Mesenchymal stem cell (in vitro differentiated cells and primary cell): ENCODE data around the gene CHIT1.

Source experiments
- DNase-seq: peaks from one replicate; pipeline ENCODE4 v3.0.0-alpha.2; 2013
- H2AFZ ChIP-seq: one replicate; pipeline ENCODE4 v1.6.1; 2013; ENCODE audit warnings: low read depth, mild to moderate bottlenecking, control low read depth, inconsistent platforms, low read length, moderate library complexity
- H2AK5ac ChIP-seq: 2 replicates; pipeline ENCODE4 v1.6.1; 2013; ENCODE audit warnings: low read length, moderate library complexity, mild to moderate bottlenecking, inconsistent platforms; ENCODE audit not compliant: severe bottlenecking
- H2BK120ac ChIP-seq: one replicate; pipeline ENCODE4 v1.6.1; 2013; ENCODE audit warnings: low read depth, mild to moderate bottlenecking, inconsistent platforms, low read length, moderate library complexity
- H2BK12ac ChIP-seq, 2 experiments: one replicate each; pipeline ENCODE4 v1.6.1; 2013; ENCODE audit warnings: inconsistent platforms in 2 of 2, low read length in 2 of 2, mild to moderate bottlenecking in 2 of 2, moderate library complexity in 2 of 2, control low read depth in 1 of 2
- H2BK15ac ChIP-seq: one replicate; pipeline ENCODE4 v1.6.1; 2013; ENCODE audit warnings: mild to moderate bottlenecking, low read depth, inconsistent platforms; ENCODE audit not compliant: poor library complexity, severe bottlenecking
- H2BK5ac ChIP-seq: 2 replicates; pipeline ENCODE4 v1.6.1; 2013; ENCODE audit warnings: low read depth, mild to moderate bottlenecking, low read length, control low read depth, inconsistent platforms; ENCODE audit not compliant: poor library complexity, severe bottlenecking
- H3K14ac ChIP-seq, 2 experiments: one replicate each; pipeline ENCODE4 v1.6.1; 2013; ENCODE audit warnings: inconsistent platforms in 2 of 2, low read length in 2 of 2, control low read depth in 1 of 2, mild to moderate bottlenecking in 1 of 2, moderate library complexity in 1 of 2
- H3K18ac ChIP-seq, 2 experiments: one replicate each; pipeline ENCODE4 v1.6.1; 2013; ENCODE audit warnings: inconsistent platforms in 2 of 2, low read length in 2 of 2, control low read depth in 1 of 2, low read depth in 1 of 2, mild to moderate bottlenecking in 1 of 2
- H3K23ac ChIP-seq, 2 experiments: one replicate each; pipeline ENCODE4 v1.6.1; 2013; ENCODE audit warnings: inconsistent platforms in 2 of 2, low read length in 2 of 2, mild to moderate bottlenecking in 2 of 2, moderate library complexity in 2 of 2, control low read depth in 1 of 2
- H3K27ac ChIP-seq: 2 replicates; pipeline ENCODE4 v1.5.1; 2013; ENCODE audit warnings: mild to moderate bottlenecking, moderate library complexity, low read length, control low read depth, inconsistent platforms; ENCODE audit not compliant: poor library complexity, severe bottlenecking
- H3K27me3 ChIP-seq, 2 experiments: 2 replicates each; pipeline versions ENCODE4 v1.6.1 to v1.7.0; 2013; ENCODE audit warnings: low read length in 2 of 2, mild to moderate bottlenecking in 2 of 2, moderate library complexity in 2 of 2, control low read depth in 1 of 2, inconsistent platforms in 1 of 2; ENCODE audit not compliant: control insufficient read depth in 1 of 2, insufficient read depth in 1 of 2
- H3K36me3 ChIP-seq, 2 experiments: 2 replicates each; pipeline versions ENCODE4 v1.6.1 to v1.7.0; 2013; ENCODE audit warnings: low read length in 2 of 2, control low read depth in 1 of 2, inconsistent platforms in 1 of 2, low read depth in 1 of 2, mild to moderate bottlenecking in 1 of 2; ENCODE audit not compliant: insufficient read depth in 2 of 2, control insufficient read depth in 1 of 2
- H3K4ac ChIP-seq, 2 experiments: one replicate each; pipeline ENCODE4 v1.6.1; 2013; ENCODE audit warnings: inconsistent platforms in 2 of 2, low read length in 2 of 2, mild to moderate bottlenecking in 2 of 2, moderate library complexity in 2 of 2, control low read depth in 1 of 2, low read depth in 1 of 2
- H3K4me1 ChIP-seq: 2 replicates; pipeline ENCODE4 v1.6.1; 2013; ENCODE audit warnings: low read depth, low read length, control low read depth; ENCODE audit not compliant: control insufficient read depth, insufficient read depth
- H3K4me2 ChIP-seq: 2 replicates; pipeline ENCODE4 v1.6.1; 2013; ENCODE audit warnings: low read length, mild to moderate bottlenecking, inconsistent platforms; ENCODE audit not compliant: poor library complexity, severe bottlenecking
- H3K4me3 ChIP-seq, 2 experiments: 2 replicates each; pipeline versions ENCODE4 v1.5.1 to v1.7.0; 2013; ENCODE audit warnings: low read length in 2 of 2, mild to moderate bottlenecking in 2 of 2, control low read depth in 1 of 2, low read depth in 1 of 2; ENCODE audit not compliant: insufficient read depth in 1 of 2
- H3K79me1 ChIP-seq: replicated peaks from 2 replicates; pipeline ENCODE4 v1.6.1; 2013; ENCODE audit warnings: mild to moderate bottlenecking, control low read depth, low read length, inconsistent platforms; ENCODE audit not compliant: poor library complexity, severe bottlenecking
- H3K9ac ChIP-seq: 2 replicates; pipeline ENCODE4 v1.7.0; 2013; ENCODE audit warnings: mild to moderate bottlenecking, low read length, moderate library complexity
- H3K9me3 ChIP-seq: 2 replicates; pipeline ENCODE4 v1.7.0; 2013; ENCODE audit warnings: mild to moderate bottlenecking, low read length; ENCODE audit not compliant: control insufficient read depth
- H4K8ac ChIP-seq: one replicate; pipeline ENCODE4 v1.6.1; 2013; ENCODE audit warnings: inconsistent platforms, mild to moderate bottlenecking, low read length, moderate library complexity
- H4K91ac ChIP-seq: one replicate; pipeline ENCODE4 v1.6.1; 2013; ENCODE audit warnings: mild to moderate bottlenecking, low read length, inconsistent platforms
- WGBS: methylation state at CpG from one replicate; pipeline ENCODE4 v1.1.7; 2013; ENCODE audit warnings: mixed read lengths; 5-methylcytosine and 5-hydroxymethylcytosine counted together

The CHIT1 gene

GRCh38 chr1:203225071-203225470 is 4.4 kb downstream of the CHIT1 start:
- peaks cover 75 to 92% of the 10 kb centered on the region in 2 experiments for H3K27me3 ChIP-seq
- H3K4ac ChIP-seq, result no peak overlapping the region
- WGBS, result 64% methylated on average over 4 of the region's 4 CpGs

GRCh38 chr1:203223012-203223775 is 6.3 kb downstream of the CHIT1 start:
- Histone ChIP-seq H3K36me3 (no peaks in the 10 kb centered on the region), H3K79me1 (no peaks in the 10 kb centered on the region), H2BK15ac (no peak overlapping the region), H3K4me2 (no peak overlapping the region), H2BK12ac (no peak overlapping the region), H4K91ac (no peak overlapping the region), H3K18ac (no peak overlapping the region), H2AK5ac (no peak overlapping the region), H3K27ac (no peak overlapping the region), H3K9ac (no peak overlapping the region), H3K27me3 (peaks cover 76 to 99% of the 10 kb centered on the region in 2 experiments), H2BK120ac (no peak overlapping the region), H2BK5ac (no peak overlapping the region), H3K4me1 (no peaks in the 10 kb centered on the region), H3K14ac (no peak overlapping the region), H3K9me3 (no peaks in the 10 kb centered on the region), H2AFZ (no peak overlapping the region), H3K4ac (no peak overlapping the region), H4K8ac (no peak overlapping the region), H3K4me3 (no peak overlapping the region), H3K23ac (no peak overlapping the region)
- 88% methylated on average over 17 of the region's 18 CpGs for WGBS
- no peak for DNase-seq

More at GRCh38 chr1:203225071-203225470, 4.4 kb downstream of the CHIT1 start:
- no peak overlapping the region for H3K4me3 ChIP-seq
- no peak overlapping the region for H2AK5ac ChIP-seq
- no peak overlapping the region for H2BK12ac ChIP-seq
- H2BK120ac ChIP-seq, result no peak overlapping the region
- H3K18ac ChIP-seq, result no peak overlapping the region
- H2AFZ ChIP-seq, result no peak overlapping the region
- H4K91ac ChIP-seq, result no peak overlapping the region
- no peaks in the 10 kb centered on the region for H3K4me1 ChIP-seq
- no peak overlapping the region for H3K4me2 ChIP-seq
- no peaks in the 10 kb centered on the region for H3K79me1 ChIP-seq
- DNase-seq, result no peak
- no peak overlapping the region for H2BK15ac ChIP-seq
- H3K27ac ChIP-seq, result no peak overlapping the region
- H3K14ac ChIP-seq, result no peak overlapping the region
- H2BK5ac ChIP-seq, result no peak overlapping the region
- H3K9me3 ChIP-seq, result no peaks in the 10 kb centered on the region
- no peak overlapping the region for H3K23ac ChIP-seq
- H3K36me3 ChIP-seq, result no peaks in the 10 kb centered on the region
- H3K9ac ChIP-seq, result no peak overlapping the region
- H4K8ac ChIP-seq, result no peak overlapping the region

- Histone ChIP-seq H3K9me3 (no peaks in the 10 kb centered on the region), H4K8ac (no peak overlapping the region), H3K14ac (no peak overlapping the region), H3K4me1 (peaks cover 6% of the 10 kb centered on the region), H2AK5ac (no peak overlapping the region), H3K4ac (no peak overlapping the region), H3K79me1 (no peaks in the 10 kb centered on the region), H4K91ac (no peak overlapping the region), H3K23ac (no peak overlapping the region), H3K4me2 (no peak overlapping the region), H3K9ac (no peak overlapping the region), H2BK120ac (no peak overlapping the region), H3K27me3 (peaks cover 65 to 83% of the 10 kb centered on the region in 2 experiments), H3K27ac (no peak overlapping the region), H2BK15ac (no peak overlapping the region), H2BK5ac (no peak overlapping the region), H3K36me3 (no peaks in the 10 kb centered on the region), H2AFZ (no peak overlapping the region), H2BK12ac (no peak overlapping the region), H3K4me3 (no peak overlapping the region), H3K18ac (no peak overlapping the region)
- DNase-seq, result no peak
- 71% methylated on average over 8 of the region's 8 CpGs for WGBS
Observed at GRCh38 chr1:203219934-203220333, 9.5 kb downstream of the CHIT1 start.

DNA sequence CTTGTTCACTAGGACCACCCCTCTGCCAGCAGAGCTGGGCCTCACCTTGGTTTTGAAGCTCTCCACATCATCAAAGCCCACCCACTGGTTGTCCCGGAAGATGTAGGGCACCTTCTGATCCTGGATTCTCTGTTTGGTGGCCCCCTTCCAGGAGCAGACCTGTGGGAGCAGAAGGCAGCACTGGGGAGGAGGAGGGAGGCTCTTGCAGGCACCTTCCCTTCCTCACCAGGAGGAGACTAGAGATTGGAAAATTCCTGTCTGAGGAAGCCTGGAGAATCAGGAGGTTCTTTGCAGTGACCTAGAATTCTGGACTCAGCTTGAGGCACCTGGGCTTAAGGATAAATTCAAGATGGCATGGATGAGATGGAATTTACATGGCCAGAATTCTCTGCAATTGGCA is 10.3 kb downstream of the CHIT1 start:
- no peak overlapping the region for H2BK120ac ChIP-seq
- H2AK5ac ChIP-seq, result no peak overlapping the region
- H2BK12ac ChIP-seq, result no peak overlapping the region
- H3K4me2 ChIP-seq, result no peak overlapping the region
- H3K4me3 ChIP-seq, result no peak overlapping the region
- H3K23ac ChIP-seq, result no peak overlapping the region
- no peak overlapping the region for H3K14ac ChIP-seq
- no peak overlapping the region for H2BK15ac ChIP-seq
- no peak overlapping the region for H3K18ac ChIP-seq
- peaks cover 6% of the 10 kb centered on the region for H3K4me1 ChIP-seq
- no peaks in the 10 kb centered on the region for H3K79me1 ChIP-seq
- no peak overlapping the region for H3K27ac ChIP-seq
- H3K4ac ChIP-seq, result no peak overlapping the region
- no peaks in the 10 kb centered on the region for H3K9me3 ChIP-seq
- H4K8ac ChIP-seq, result no peak overlapping the region
- no peaks in the 10 kb centered on the region for H3K36me3 ChIP-seq
- H3K9ac ChIP-seq, result no peak overlapping the region
- no peak overlapping the region for H2BK5ac ChIP-seq
- no peak overlapping the region for H4K91ac ChIP-seq
- peaks cover 60 to 76% of the 10 kb centered on the region in 2 experiments for H3K27me3 ChIP-seq
- WGBS, result 85% methylated on average over 1 of the region's 1 CpG
- no peak overlapping the region for H2AFZ ChIP-seq
- DNase-seq, result no peak
